Measurements from ENCODE around the gene CRHR1. TPM values are rescaled to one million over a fixed set of nuclear protein-coding genes. Genes with fewer than 3 reads are reported as not detected.

The CRHR1 gene
- total RNA-seq, 1 donor from 2014 or later, result not detected

- Mint-ChIP-seq H3K4me1 (ENCODE audit: low read depth) (no peaks in the 10 kb centered on the region), H3K36me3 (ENCODE audit: low read depth) (no peaks in the 10 kb centered on the region), H3K9me3 (no peaks in the 10 kb centered on the region), H3K4me3 (ENCODE audit: low read depth) (no peak overlapping the region), H3K27ac (no peak overlapping the region), H3K27me3 (ENCODE audit: low read depth) (peaks cover 11% of the 10 kb centered on the region)
- intact Hi-C loops (cut with micrococcal nuclease), result no loop called here
- no peak for DNase-seq (ENCODE audit: low spot score)
Observed at GRCh38 chr17:45801421-45801820, 17.3 kb downstream of the CRHR1 start.

- H3K27ac Mint-ChIP-seq, result no peak overlapping the region
- no peaks in the 10 kb centered on the region for H3K36me3 Mint-ChIP-seq (ENCODE audit: low read depth)
- intact Hi-C loops (cut with micrococcal nuclease), result no loop called here
Observed at GRCh38 chr17:45808845-45809244, 24.7 kb downstream of the CRHR1 start.

GRCh38 chr17:45809499-45809898 is 25.4 kb downstream of the CRHR1 start:
- H3K9me3 Mint-ChIP-seq, result no peaks in the 10 kb centered on the region
- peaks cover under 1% of the 10 kb centered on the region for H3K27me3 Mint-ChIP-seq (ENCODE audit: low read depth)
- DNase-seq (ENCODE audit: low spot score), result no peak
- H3K4me3 Mint-ChIP-seq (ENCODE audit: low read depth), result no peak overlapping the region
- intact Hi-C loops (cut with micrococcal nuclease), result no loop called here
- no peaks in the 10 kb centered on the region for H3K36me3 Mint-ChIP-seq (ENCODE audit: low read depth)
- H3K4me1 Mint-ChIP-seq (ENCODE audit: low read depth), result no peaks in the 10 kb centered on the region
- H3K27ac Mint-ChIP-seq, result no peak overlapping the region

More at GRCh38 chr17:45808845-45809244, 24.7 kb downstream of the CRHR1 start:
- H3K4me3 Mint-ChIP-seq (ENCODE audit: low read depth), result no peak overlapping the region
- DNase-seq (ENCODE audit: low spot score), result no peak
- H3K4me1 Mint-ChIP-seq (ENCODE audit: low read depth), result no peaks in the 10 kb centered on the region
- H3K9me3 Mint-ChIP-seq, result no peaks in the 10 kb centered on the region
- H3K27me3 Mint-ChIP-seq (ENCODE audit: low read depth), result peaks cover 5% of the 10 kb centered on the region

- Mint-ChIP-seq H3K9me3 (no peaks in the 10 kb centered on the region), H3K36me3 (ENCODE audit: low read depth) (no peaks in the 10 kb centered on the region), H3K27ac (no peak overlapping the region), H3K27me3 (ENCODE audit: low read depth) (no peaks in the 10 kb centered on the region), H3K4me1 (ENCODE audit: low read depth) (no peaks in the 10 kb centered on the region), H3K4me3 (ENCODE audit: low read depth) (no peak overlapping the region)
- intact Hi-C loops (cut with micrococcal nuclease), result no loop called here
- DNase-seq (ENCODE audit: low spot score), result no peak
Observed at GRCh38 chr17:45812102-45812501, 28.0 kb downstream of the CRHR1 start.

- no peak for DNase-seq (ENCODE audit: low spot score)
- H3K36me3 Mint-ChIP-seq (ENCODE audit: low read depth), result no peaks in the 10 kb centered on the region
- no peak overlapping the region for H3K4me3 Mint-ChIP-seq (ENCODE audit: low read depth)
- no peaks in the 10 kb centered on the region for H3K9me3 Mint-ChIP-seq
- H3K27me3 Mint-ChIP-seq (ENCODE audit: low read depth), result no peaks in the 10 kb centered on the region
- H3K4me1 Mint-ChIP-seq (ENCODE audit: low read depth), result no peaks in the 10 kb centered on the region
- no peak overlapping the region for H3K27ac Mint-ChIP-seq
- intact Hi-C loops (cut with micrococcal nuclease), result no loop called here
Observed at GRCh38 chr17:45813048-45813725, 29.1 kb downstream of the CRHR1 start.

GRCh38 chr17:45814622-45815606 is 30.8 kb downstream of the CRHR1 start:
- H3K27me3 Mint-ChIP-seq (ENCODE audit: low read depth), result no peaks in the 10 kb centered on the region
- H3K36me3 Mint-ChIP-seq (ENCODE audit: low read depth), result no peaks in the 10 kb centered on the region
- H3K4me3 Mint-ChIP-seq (ENCODE audit: low read depth), result no peak overlapping the region
- no peaks in the 10 kb centered on the region for H3K4me1 Mint-ChIP-seq (ENCODE audit: low read depth)
- no peak for DNase-seq (ENCODE audit: low spot score)
- intact Hi-C loops (cut with micrococcal nuclease), result no loop called here
- H3K9me3 Mint-ChIP-seq, result no peaks in the 10 kb centered on the region
- no peak overlapping the region for H3K27ac Mint-ChIP-seq

- no peak overlapping the region for H3K27ac Mint-ChIP-seq
- no peaks in the 10 kb centered on the region for H3K36me3 Mint-ChIP-seq (ENCODE audit: low read depth)
- no peaks in the 10 kb centered on the region for H3K9me3 Mint-ChIP-seq
- H3K4me3 Mint-ChIP-seq (ENCODE audit: low read depth), result no peak overlapping the region
- H3K27me3 Mint-ChIP-seq (ENCODE audit: low read depth), result peaks cover 3% of the 10 kb centered on the region
- intact Hi-C loops (cut with micrococcal nuclease), result no loop called here
- DNase-seq (ENCODE audit: low spot score), result no peak
- no peaks in the 10 kb centered on the region for H3K4me1 Mint-ChIP-seq (ENCODE audit: low read depth)
Observed at GRCh38 chr17:45815752-45816151, 31.6 kb downstream of the CRHR1 start.

GRCh38 chr17:45818041-45818440 is 33.9 kb downstream of the CRHR1 start:
- Mint-ChIP-seq H3K9me3 (no peaks in the 10 kb centered on the region), H3K27ac (no peak overlapping the region), H3K27me3 (ENCODE audit: low read depth) (peaks cover 4% of the 10 kb centered on the region), H3K4me1 (ENCODE audit: low read depth) (no peaks in the 10 kb centered on the region), H3K36me3 (ENCODE audit: low read depth) (no peaks in the 10 kb centered on the region), H3K4me3 (ENCODE audit: low read depth) (no peak overlapping the region)
- intact Hi-C loops (cut with micrococcal nuclease), result no loop called here
- no peak for DNase-seq (ENCODE audit: low spot score)

GRCh38 chr17:45818699-45819098 is 34.6 kb downstream of the CRHR1 start:
- H3K27me3 Mint-ChIP-seq (ENCODE audit: low read depth), result peaks cover 4% of the 10 kb centered on the region
- no peaks in the 10 kb centered on the region for H3K4me1 Mint-ChIP-seq (ENCODE audit: low read depth)
- H3K36me3 Mint-ChIP-seq (ENCODE audit: low read depth), result no peaks in the 10 kb centered on the region
- no peak overlapping the region for H3K27ac Mint-ChIP-seq
- intact Hi-C loops (cut with micrococcal nuclease), result no loop called here
- no peaks in the 10 kb centered on the region for H3K9me3 Mint-ChIP-seq
- no peak for DNase-seq (ENCODE audit: low spot score)
- H3K4me3 Mint-ChIP-seq (ENCODE audit: low read depth), result no peak overlapping the region

- no peak overlapping the region for H3K4me3 Mint-ChIP-seq (ENCODE audit: low read depth)
- no peaks in the 10 kb centered on the region for H3K9me3 Mint-ChIP-seq
- H3K4me1 Mint-ChIP-seq (ENCODE audit: low read depth), result no peaks in the 10 kb centered on the region
- intact Hi-C loops (cut with micrococcal nuclease), result no loop called here
- H3K36me3 Mint-ChIP-seq (ENCODE audit: low read depth), result no peaks in the 10 kb centered on the region
- H3K27me3 Mint-ChIP-seq (ENCODE audit: low read depth), result peaks cover 4% of the 10 kb centered on the region
- DNase-seq (ENCODE audit: low spot score), result no peak
- no peak overlapping the region for H3K27ac Mint-ChIP-seq
Observed at GRCh38 chr17:45819632-45820031, 35.5 kb downstream of the CRHR1 start.

- Mint-ChIP-seq H3K9me3 (no peaks in the 10 kb centered on the region), H3K4me3 (ENCODE audit: low read depth) (no peak overlapping the region), H3K27me3 (ENCODE audit: low read depth) (peaks cover 4% of the 10 kb centered on the region), H3K4me1 (ENCODE audit: low read depth) (no peaks in the 10 kb centered on the region), H3K36me3 (ENCODE audit: low read depth) (no peaks in the 10 kb centered on the region), H3K27ac (no peak overlapping the region)
- no peak for DNase-seq (ENCODE audit: low spot score)
- intact Hi-C loops (cut with micrococcal nuclease), result no loop called here
Observed at GRCh38 chr17:45820052-45820780, 36.1 kb downstream of the CRHR1 start.

GRCh38 chr17:45821147-45821546 is 37.0 kb downstream of the CRHR1 start:
- Mint-ChIP-seq H3K4me1 (ENCODE audit: low read depth) (no peaks in the 10 kb centered on the region), H3K27me3 (ENCODE audit: low read depth) (peaks cover 4% of the 10 kb centered on the region), H3K9me3 (no peaks in the 10 kb centered on the region), H3K4me3 (ENCODE audit: low read depth) (no peak overlapping the region), H3K27ac (no peak overlapping the region), H3K36me3 (ENCODE audit: low read depth) (no peaks in the 10 kb centered on the region)
- no peak for DNase-seq (ENCODE audit: low spot score)
- intact Hi-C loops (cut with micrococcal nuclease), result no loop called here
